Calu3 (cell line): ENCODE measurements around the gene CD38. TPM values are rescaled to one million over a fixed set of nuclear protein-coding genes. Genes with fewer than 3 reads are reported as not detected.

Experiments
- BruUV-seq: library from RNA; stranded (reverse); fragments of 400-500 nt; replicated peaks from 2 replicates; lab custom pipeline; 2021; lab: Mats Ljungman, UMichigan
- CTCF ChIA-PET: fragments of 300-600 bp; sonication (Branson Sonifier 250); formaldehyde crosslinking; loops from one replicate; lab custom pipeline; 2022; ENCODE audit warnings: antibody characterized with exemption; lab: Charles Lee
- DNase-seq: peaks from one replicate; pipeline ENCODE4 v3.0.0; 2022
- H3K27ac Mint-ChIP-seq: one replicate; pipeline ENCODE4 v1.8.0; 2022; ENCODE audit warnings: mixed read lengths; ENCODE audit not compliant: unreplicated experiment
- H3K27me3 Mint-ChIP-seq: one replicate; pipeline ENCODE4 v1.8.0; 2022; ENCODE audit warnings: mixed read lengths; ENCODE audit not compliant: unreplicated experiment
- H3K36me3 Mint-ChIP-seq: one replicate; pipeline ENCODE4 v1.8.0; 2022; ENCODE audit warnings: mild to moderate bottlenecking, moderate library complexity, mixed read lengths; ENCODE audit not compliant: insufficient read depth, unreplicated experiment
- H3K4me1 Mint-ChIP-seq: one replicate; pipeline ENCODE4 v1.8.0; 2022; ENCODE audit warnings: mild to moderate bottlenecking, low read depth, mixed read lengths; ENCODE audit not compliant: unreplicated experiment
- H3K4me3 Mint-ChIP-seq: one replicate; pipeline ENCODE4 v1.8.0; 2022; ENCODE audit warnings: mild to moderate bottlenecking, low read depth, moderate library complexity, mixed read lengths; ENCODE audit not compliant: unreplicated experiment
- H3K9me3 Mint-ChIP-seq: one replicate; pipeline ENCODE4 v1.8.0; 2022; ENCODE audit warnings: low read depth, mixed read lengths; ENCODE audit not compliant: unreplicated experiment
- CTCF ChIP-seq: fragments of 200-600 bp; IDR thresholded peaks from one replicate; pipeline ENCODE4 v1.8.0; 2022; ENCODE audit warnings: antibody characterized with exemption; ENCODE audit not compliant: unreplicated experiment
- intact Hi-C: fragments of 100-400 bp; cut with micrococcal nuclease; formaldehyde crosslinking; loops from one replicate; pipeline ENCODE4 v1.10.0; 2022; ENCODE audit not compliant: unreplicated experiment
- total RNA-seq: library from RNA; stranded (reverse); gene quantifications from 2 replicates; pipeline ENCODE4 v1.2.3, GENCODE V29; 2022

The CD38 gene
- total RNA-seq, 1 experiment from 2014 or later = 3.4 TPM

- Mint-ChIP-seq H3K4me1 (peaks cover 7% of the 10 kb centered on the region), H3K9me3 (no peaks in the 10 kb centered on the region), H3K36me3 (no peaks in the 10 kb centered on the region), H3K27ac (no peak overlapping the region), H3K27me3 (no peaks in the 10 kb centered on the region), H3K4me3 (no peak overlapping the region)
- CTCF ChIA-PET = interaction anchor here (0.7 kb wide), 1 partner anchor 19 kb away, joined by 4 read pairs; no protein-coding TSS in a partner anchor
- no TSS peak for BruUV-seq
- TF ChIP-seq CTCF = no peak
- DNase-seq = no peak
- intact Hi-C loops = no loop called here
These were observed 8.9 kb upstream of the CD38 start for GRCh38 chr4:15769202-15769601.

- intact Hi-C loops = no loop called here
- Mint-ChIP-seq H3K4me1 (peaks cover 18% of the 10 kb centered on the region), H3K27me3 (peaks cover 10% of the 10 kb centered on the region), H3K4me3 (no peak overlapping the region), H3K9me3 (no peaks in the 10 kb centered on the region), H3K36me3 (no peaks in the 10 kb centered on the region), H3K27ac (no peak overlapping the region)
- no TSS peak for BruUV-seq
- no peak for DNase-seq
- CTCF ChIA-PET = no interaction called here
- TF ChIP-seq CTCF = no peak
These were observed 6.7 kb upstream of the CD38 start for GRCh38 chr4:15771216-15772058.

- H3K36me3 Mint-ChIP-seq = peaks cover 8% of the 10 kb centered on the region
These were observed 4.1 kb upstream of the CD38 start for GRCh38 chr4:15774020-15774420.

More at GRCh38 chr4:15774020-15774420, 4.1 kb upstream of the CD38 start:
- Mint-ChIP-seq H3K9me3 (no peaks in the 10 kb centered on the region), H3K27me3 (peaks cover 10% of the 10 kb centered on the region), H3K4me1 (peaks cover 18% of the 10 kb centered on the region), H3K27ac (peak overlapping the region; percentile 24), H3K4me3 (no peak overlapping the region)
- CTCF ChIA-PET = no interaction called here
- TF ChIP-seq CTCF = no peak
- DNase-seq = peak; percentile 24
- intact Hi-C loops = no loop called here
- BruUV-seq = no TSS peak
